ENCODE results near the gene BPIFB2.
A peak's percentile ranks its signal among the peaks of the same experiment; 100 is the strongest.

The BPIFB2 gene

DNA sequence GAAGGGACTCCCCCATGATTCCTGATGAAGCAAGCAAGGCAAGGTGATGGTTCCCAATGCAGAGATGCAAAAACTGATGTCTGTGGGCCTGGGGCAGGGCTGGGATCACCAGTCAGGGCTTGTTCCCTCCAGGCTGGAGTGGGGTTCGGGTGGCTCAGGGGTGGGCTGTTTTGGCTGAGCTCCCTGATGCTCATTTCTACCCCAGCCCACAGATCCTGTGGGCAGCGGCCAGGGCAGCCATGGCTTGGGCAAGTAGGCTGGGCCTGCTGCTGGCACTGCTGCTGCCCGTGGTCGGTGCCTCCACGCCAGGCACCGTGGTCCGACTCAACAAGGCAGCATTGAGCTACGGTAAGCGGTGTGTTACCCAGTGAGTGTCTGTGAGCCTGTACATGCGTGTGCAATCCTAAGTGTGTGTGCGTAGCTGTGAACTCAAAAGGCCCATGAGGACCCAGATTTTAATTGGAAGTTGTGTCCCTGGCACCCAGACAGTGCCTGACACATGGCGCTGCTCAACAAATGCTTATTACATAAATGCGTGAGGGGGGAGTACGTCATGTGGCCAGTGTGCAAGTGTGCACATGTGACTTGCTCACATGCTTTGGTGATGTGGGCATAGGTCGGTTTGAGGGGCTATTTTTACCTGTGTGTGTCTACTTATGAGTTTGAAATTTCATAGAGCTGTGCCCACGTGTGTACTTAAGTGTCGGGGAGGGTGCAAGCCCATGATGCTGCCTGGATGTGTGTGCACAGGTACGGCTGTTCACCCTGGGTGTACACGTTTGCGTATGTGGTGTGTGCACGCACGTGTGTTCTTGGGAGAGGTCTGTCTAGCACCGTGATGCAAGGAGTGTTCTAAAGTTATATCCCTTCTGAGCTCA is 1.1 kb downstream of the BPIFB2 start:
- DNase-seq, result no peak

DNA sequence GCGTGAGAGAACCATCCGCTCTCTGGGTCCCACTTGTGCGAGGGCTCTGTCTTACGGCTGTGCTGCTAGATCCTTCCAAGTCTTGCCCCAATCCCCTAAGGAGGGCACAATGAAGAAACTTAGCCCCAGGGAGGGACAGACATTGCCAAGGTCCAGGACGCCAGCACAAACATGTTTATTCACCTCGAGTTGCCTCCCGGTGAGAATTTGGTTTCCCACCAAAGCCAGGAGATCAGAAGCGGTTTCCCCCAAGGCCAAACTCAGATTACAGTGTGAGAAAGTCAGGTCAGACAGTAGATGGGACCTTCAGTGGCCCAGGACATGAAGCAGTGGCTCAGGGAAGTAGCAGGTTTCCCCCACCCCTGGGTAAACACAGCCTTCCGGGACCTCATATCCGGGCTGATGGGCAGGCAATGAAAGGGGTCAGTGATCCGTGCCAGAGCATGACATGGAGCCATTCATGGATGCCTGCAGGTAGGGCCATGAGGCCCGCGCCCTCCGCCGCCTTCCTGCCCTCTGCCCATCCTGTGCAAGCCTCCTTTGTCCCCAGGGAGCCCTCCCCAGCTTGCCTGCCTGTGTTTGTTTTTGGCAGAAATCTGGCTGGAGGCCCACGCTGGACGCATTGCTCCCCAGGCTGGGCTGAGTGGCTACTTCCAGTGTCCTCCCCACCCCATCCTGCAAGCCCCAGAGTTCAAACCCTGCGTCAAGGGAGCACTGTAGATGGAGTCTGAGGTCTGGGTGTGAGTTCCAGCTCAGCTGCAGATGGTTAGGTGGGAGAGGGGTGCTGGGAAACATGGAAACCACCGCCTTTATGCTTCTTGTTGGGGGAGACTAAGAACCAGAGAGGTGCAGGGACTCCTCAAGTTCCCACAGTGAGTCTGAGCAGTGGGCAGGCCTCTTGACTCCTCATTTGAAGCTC is 2.0 kb downstream of the BPIFB2 start:
- no peak for DNase-seq

DNA sequence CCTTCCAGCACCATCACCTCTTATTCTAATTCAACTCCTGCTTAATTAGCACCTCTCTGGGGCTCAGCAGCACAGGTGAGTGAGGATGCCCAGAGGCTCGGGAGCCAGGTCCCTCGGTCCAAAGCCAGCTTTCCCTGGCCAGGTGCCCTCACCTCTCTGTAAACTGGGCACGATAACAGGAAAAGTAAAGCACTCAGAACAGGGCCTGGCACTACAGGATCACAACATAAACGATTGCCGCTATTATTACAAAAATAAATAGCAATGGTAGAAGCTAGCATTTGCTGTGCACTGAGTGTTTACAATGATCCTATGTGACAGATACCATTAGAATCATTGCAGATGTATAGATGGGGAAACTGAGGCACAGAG is 2.6 kb downstream of the BPIFB2 start:
- DNase-seq, result no peak

DNA sequence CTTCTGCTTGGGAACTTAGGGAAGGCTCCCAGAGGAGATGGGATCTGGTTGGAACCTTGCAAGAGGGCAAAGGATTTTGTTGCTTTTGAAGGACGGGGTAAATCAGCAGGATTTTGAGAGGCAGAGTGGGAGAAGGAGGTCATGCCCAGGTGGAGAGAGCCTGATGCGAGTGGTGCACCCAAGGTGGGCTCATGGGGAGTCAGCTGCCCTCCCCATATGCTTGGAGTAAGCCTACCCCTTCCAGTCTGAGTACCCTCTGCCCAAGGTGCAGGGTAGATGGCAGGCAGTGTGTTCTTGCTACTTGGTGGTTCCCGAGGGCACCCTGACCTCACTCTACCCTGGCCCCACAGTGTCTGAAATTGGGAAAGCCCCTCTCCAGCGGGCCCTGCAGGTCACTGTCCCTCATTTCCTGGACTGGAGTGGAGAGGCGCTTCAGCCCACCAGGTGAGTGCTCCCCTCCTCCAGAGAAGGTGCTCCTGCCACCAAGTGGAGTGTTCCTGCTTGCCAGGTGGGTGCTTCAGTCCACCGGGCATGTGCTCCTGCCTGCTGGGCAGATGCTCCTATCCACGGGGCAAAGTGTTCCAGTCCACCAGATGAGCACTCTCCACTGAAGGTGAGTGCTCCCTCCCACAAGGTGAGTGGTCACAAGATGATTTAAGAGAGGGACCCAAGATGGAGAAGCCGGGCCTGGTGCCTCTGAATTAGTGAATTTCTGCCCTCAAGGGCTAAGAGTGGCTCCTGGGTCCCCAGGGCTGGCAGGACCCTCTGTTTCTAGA is 3.4 kb downstream of the BPIFB2 start:
- DNase-seq, result no peak

DNA sequence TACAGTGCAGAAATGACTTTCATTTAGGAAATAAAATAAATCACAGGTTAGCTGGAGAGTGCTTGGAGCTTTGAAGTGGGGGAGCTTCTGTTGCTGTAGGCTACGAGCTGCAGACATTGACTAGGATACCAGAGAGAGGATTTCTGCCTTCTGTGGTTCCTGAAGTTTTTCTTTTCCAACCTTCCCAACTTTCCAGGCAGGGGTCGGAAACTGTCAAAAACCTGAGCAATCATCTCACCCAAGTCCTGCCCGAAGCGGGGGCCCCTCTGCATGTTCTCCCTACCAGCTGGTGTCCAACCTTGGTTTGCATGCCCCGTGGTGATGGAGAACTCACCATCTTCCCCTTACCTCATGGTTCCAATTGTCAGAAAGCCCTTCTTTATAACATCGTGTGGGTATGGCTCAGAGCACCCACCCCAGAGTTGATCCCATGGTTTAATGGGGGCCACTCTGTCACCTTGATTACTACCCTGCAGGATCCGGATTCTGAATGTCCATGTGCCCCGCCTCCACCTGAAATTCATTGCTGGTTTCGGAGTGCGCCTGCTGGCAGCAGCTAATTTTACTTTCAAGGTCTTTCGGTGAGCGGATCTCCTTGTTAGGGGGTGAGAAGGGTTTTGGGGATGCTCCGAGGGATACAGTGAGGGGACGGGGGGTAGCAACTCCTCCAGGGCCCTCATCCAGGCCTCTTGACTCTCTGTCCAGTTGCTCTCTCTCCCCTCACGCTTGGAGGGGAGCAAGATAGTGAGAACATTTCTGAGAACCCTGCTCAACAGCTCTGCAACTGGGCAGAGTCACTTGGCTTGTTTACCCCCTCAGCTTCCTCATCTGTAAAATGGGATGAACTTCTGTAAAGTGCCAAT is 5.1 kb downstream of the BPIFB2 start:
- no peak for DNase-seq

DNA sequence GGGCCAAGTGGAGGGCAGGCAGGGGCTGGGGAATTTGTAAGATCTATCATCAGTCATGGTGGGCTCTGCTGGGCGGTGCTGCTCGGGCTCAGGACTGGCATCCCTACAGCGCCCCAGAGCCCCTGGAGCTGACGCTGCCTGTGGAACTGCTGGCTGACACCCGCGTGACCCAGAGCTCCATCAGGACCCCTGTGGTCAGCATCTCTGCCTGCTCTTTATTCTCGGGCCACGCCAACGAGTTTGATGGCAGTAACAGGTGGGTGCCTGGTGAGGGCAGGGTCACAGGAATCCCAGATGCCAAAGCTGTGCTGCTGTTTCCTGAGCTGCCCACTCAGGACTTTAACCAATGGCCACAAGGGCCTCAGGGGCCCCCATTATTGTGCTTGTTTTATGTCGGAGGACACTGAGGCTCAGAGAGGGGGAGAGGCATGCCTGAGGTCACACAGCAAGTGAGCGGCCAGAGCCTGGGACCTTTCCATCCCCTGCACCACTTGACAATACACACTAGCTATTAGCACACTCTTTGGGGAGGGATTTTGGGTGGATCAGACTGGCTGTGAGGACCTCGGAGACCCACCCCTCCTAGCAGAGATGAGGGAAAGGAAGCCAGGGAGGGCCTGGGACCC is 6.3 kb downstream of the BPIFB2 start:
- no peak for DNase-seq

DNA sequence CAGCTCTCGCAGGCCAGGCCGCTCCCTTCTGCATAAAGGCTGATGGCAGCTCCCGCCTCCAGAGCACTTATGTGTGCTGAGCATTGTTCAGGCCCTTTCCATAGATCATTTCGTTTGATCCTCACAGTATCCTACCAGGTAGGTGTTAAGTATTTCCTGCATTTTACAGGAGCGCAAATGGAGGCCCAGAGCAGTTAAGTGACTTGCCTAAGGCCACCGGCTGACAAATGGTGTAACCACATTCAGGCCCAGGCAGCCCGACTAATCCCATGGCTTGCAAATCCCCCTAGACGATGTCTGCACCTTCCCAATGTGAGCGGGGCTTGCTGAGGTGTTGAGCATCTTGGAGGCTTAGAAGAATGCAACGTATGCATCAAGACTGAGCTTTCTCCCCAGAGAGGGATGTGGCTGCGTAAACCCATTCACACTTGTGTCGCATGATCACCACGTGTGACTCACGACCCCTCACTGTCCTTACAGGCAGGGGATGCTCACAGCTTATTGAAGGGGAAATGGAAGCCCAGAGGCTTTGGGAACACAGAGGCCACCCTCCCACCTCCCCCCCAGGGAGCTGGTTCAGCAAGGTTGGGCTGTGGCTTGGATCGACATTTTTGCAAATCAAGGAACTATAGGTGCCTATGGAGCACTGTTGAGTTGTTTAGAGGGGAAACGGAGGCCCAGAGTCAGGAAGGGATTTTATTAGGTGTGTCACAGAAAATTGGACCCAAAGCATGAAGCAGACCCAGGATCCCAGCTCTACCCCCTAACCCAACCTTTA is 7.0 kb downstream of the BPIFB2 start:
- DNase-seq, result peak; percentile 39

DNA sequence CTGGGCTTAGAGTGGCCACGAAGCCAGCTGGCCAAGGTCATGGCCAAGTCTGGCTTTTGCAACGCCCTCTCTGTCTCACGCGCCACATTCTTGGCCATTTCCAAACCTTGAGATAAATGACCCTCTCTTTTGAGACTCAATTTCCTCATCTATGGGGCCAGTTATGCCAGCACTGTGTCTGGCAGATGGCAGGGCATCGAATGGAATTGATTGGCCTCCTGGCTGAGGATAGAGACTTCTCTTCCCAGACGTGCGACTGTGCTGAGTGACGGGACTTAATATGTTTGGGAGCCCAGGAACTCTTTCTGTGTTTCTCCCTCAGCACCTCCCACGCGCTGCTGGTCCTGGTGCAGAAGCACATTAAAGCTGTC is 7.6 kb downstream of the BPIFB2 start:
- DNase-seq, result no peak

DNA sequence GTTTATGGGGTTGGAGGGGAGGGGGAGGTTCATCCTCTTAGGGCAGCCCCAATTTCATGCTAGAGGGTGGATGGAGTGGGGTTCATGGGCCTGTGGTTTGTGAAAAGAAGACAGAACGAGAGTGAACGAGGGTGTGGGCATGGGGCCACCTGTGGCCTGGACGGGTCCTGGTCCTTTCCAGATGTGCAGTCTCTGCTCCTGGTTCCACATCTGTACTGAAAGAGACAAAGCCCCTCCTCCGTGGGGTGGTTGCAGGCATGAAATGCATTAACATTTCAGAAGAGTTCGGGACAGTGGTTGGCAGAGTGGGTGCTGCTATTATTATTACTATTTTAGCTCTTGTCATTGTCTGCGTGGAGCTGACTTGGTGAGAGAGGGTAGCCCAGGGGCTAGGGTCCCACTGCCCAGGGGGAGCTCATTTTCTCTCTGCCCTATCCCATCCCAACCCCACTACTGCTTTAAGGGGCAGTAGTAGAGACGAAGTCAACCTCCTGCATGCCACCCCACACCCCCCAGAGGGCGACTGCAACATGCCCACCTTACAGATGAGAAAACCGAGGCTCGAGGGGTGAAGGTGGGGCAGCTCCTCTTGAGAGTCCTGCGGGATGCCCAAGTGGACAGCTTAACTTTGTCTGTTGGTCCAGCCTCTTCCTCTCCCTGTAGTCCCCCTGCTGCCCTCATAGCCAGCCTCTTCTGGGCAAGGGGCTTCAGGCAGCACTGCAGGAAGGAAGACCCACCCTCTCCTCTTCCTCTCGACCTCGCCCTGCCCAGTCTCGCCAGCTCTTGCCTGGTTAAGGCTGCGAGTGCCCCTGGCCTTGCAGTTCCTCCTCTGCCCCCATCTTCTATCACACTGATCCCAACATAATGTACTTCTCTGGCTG is 8.4 kb downstream of the BPIFB2 start:
- DNase-seq, result no peak

DNA sequence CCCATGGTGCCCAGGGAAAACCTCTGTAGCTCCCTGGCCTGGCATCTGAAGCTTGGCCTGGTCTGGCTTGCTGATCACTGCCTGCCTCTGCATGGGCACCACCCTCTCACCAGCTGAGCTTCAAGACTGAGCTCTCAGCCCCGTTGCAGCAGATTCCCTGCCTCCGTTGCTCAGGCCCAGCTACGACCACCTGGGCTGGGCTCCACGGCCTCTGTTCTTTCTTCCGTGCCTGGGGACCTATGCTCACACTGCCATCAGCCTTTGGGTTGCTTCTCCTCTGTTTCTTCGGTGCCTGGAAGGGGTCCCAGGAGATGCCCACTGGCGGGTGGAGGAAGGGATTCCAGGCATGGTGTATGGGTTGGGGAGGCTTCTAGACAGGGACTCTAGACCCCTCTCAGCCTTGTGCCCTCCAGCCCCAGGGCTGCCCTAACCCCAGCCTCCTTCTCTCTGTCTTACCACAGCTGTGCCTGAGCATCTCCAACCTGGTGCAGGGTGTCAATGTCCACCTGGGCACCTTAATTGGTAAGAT is 9.1 kb downstream of the BPIFB2 start:
- DNase-seq, result no peak

DNA sequence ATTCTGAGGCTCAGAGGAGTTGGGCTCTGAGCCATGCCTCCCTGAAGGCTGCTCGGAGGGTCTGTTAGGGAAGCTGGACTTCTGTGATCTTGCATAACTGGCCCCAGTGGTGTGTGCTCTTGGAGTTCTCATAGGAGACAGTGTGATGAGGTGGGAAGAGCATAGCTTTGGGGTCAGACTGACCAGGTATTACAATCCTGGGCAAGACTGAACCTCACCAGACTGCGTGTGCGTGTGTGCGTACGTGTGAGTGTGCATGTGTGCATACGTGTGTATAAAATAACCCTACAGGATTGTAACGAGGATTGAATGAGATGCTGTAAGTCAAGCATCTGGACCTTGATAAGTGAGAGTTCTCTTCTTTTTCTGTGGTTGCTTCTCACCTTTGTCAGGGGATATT is 10.0 kb downstream of the BPIFB2 start:
- no peak for DNase-seq

DNA sequence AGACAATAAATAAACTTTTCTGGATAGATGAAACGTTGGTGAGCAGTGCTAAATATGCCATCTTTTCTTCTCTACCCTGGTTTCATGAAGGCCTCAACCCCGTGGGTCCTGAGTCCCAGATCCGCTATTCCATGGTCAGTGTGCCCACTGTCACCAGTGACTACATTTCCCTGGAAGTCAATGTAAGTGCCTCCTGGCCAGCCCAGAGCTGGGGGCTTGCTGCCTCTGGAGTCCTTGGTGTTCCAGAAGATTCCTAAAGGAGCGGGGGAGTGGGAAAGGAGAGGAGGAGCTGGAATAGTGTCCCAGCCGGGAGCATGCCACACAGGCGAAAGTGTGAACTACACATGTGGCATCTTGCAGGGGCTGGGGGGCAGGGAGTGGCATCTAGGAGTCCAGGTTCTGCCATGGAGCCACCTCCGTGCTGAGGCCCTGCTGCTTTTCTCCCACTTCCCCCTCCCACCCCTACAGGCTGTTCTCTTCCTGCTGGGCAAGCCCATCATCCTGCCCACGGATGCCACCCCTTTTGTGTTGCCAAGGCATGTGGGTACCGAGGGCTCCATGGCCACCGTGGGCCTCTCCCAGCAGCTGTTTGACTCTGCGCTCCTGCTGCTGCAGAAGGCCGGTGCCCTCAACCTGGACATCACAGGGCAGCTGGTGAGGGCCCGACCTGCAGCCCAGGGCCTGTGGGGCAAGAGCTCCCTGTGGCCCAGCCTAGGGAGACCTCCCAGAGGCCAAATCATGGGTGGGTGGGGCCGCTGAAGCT is 10.8 kb downstream of the BPIFB2 start:
- DNase-seq, result no peak

DNA sequence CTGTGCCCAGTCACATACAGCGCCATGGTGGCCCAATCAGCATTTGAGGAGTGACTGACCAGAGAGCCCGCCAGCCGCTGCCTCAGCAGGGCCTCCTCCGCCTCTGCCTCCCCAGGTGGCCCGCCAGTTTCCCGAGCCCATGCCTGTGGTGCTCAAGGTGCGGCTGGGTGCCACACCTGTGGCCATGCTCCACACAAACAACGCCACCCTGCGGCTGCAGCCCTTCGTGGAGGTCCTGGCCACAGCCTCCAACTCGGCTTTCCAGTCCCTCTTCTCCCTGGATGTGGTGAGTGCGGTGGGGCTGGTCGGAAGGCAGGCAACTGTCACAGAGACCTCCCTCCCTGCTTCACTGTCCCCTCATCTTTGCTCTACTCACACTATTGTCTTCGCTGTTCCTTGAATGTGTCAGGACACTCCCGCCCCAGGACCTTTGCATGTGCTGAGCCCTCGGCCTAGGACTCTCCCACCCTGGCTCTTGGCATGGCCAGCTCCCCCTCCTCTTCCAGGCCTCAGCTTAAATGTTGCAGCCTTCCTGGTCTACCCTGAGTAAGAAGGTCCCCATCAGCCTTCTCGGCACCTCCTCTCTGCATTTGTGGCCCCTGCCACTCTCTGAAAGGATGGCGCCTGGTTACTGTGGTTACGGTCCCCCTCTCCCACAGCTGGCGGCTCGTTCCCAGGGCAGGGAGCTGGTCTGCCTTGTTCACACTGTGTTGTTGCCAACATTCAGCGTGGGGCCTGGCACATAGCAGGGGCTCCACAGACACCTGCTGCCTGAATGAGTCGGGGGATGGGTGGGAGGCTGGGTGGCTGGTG is 12.2 kb downstream of the BPIFB2 start:
- no peak for DNase-seq

DNA sequence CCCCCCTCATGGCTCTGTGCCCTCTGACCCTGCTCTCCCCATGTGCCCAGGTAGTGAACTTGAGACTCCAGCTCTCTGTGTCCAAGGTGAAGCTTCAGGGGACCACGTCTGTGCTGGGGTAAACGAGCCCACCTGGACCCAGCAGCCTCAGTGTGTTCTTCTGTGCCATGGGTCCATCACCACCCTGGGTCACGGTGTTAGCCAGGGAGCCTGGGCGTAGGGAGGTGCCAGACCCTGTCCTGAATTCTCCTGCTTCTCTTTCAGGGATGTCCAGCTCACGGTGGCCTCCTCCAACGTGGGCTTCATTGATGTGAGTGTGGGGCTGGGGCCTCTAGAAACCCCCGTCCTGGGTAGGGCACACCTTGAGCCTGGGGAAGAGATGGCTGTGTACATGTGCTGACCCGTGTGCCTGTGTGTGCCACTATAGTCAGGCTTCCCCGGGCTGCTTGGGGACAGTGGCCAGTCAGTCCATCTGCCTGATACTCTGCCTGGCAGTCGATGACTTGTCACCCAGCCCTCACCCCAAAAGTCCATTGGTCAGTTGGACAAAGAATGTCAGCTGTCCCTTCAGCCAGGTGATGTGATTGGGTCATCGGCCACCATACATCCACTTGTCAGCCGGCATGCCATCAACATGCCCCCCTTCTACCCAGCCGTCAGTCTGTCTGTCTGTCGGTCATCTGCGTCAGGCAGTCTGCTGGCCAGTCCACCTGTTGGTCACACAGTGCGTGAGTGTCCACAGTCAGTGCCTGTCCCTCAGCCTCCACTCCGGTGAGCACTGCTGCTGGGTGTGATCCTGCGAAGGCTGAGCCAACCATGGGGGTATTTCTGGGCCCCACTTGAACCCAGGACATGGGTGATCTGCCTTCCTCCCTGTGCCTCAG is 13.0 kb downstream of the BPIFB2 start:
- DNase-seq, result no peak

DNA sequence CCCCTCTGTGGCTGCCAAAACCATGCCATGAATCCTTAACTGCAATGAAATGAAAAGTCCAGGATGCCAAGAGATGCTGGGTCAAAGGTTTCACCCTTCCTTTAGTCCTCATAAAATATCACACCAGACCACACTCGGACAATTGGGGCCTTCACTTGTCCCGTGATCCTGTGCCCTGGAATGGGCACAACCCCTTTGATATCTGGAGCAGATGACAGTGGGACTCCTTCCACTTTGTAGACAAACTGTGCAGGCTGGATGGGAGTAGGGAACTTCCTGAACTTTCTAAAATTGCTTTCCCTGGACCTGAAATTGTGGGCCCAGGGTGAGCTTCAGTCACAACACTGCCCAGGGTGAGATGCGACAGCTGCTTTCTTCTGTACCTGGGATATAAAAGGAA is 14.4 kb downstream of the BPIFB2 start:
- no peak for DNase-seq

DNA sequence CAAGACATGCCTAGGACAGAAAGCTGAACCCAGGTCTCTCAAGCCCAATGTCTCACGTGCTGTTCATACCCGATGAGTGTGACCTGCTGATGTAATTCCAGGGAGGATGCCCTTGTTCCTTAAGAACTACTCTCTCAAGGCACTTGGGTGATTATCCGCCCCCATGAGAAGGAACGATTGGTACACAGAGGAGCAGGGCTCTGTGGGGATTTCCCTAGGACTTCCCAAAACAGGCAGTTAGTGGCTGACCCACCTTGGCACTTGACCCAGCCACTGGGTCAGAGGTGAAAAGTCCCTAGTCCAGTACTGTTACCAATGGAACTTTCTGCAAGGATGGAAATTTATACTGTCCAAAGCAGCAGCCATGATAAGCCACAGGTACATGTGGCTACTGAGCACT is 14.8 kb downstream of the BPIFB2 start:
- DNase-seq, result no peak

Measured in NCI-H82 (cell line).